Measurements from ENCODE around the gene CLEC2A.

The CLEC2A gene

DNA sequence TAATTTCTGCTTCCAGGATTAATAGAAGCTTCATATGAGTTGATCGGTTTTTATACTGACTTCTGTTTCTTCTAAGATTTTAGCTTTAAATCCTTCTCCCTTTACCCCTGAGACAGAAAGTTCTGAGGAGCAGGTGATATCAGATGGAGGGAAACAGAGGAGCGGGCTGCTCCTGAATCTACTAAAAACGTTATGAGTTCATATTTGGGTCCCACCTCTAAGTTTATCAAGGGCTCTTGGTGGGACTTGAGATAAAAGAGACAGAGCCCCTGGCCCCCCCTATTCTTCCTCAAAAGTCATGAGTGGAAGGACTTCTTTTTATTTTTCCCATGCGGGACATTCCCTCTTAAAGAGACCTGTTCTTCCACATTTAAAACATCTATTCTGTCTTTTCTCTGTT is 23.8 kb downstream of the CLEC2A start:
- Histone ChIP-seq H3K9ac (ENCODE audit: low read length) (no peak overlapping the region), H3K9me3 (ENCODE audit: control insufficient read depth, insufficient read depth, low read depth, low read length) (peaks cover 78% of the 10 kb centered on the region), H3K4me1 (ENCODE audit: control insufficient read depth, insufficient read depth, low read length) (no peaks in the 10 kb centered on the region), H3K27me3 (ENCODE audit: control insufficient read depth, insufficient read depth, low read length) (no peaks in the 10 kb centered on the region), H3K36me3 (ENCODE audit: control insufficient read depth, insufficient read depth, low read length) (no peaks in the 10 kb centered on the region), H3K4me3 (ENCODE audit: low read depth, low read length) (no peak overlapping the region), H3K27ac (ENCODE audit: low read depth, low read length) (no peak overlapping the region)

- Histone ChIP-seq H3K4me3 (ENCODE audit: low read depth, low read length) (no peak overlapping the region), H3K9ac (ENCODE audit: low read length) (no peak overlapping the region), H3K27ac (ENCODE audit: low read depth, low read length) (no peak overlapping the region), H3K36me3 (ENCODE audit: control insufficient read depth, insufficient read depth, low read length) (no peaks in the 10 kb centered on the region), H3K27me3 (ENCODE audit: control insufficient read depth, insufficient read depth, low read length) (no peaks in the 10 kb centered on the region), H3K9me3 (ENCODE audit: control insufficient read depth, insufficient read depth, low read depth, low read length) (peaks cover 74% of the 10 kb centered on the region), H3K4me1 (ENCODE audit: control insufficient read depth, insufficient read depth, low read length) (no peaks in the 10 kb centered on the region)
Observed at GRCh38 chr12:9907769-9908168, 24.4 kb downstream of the CLEC2A start.

- H3K27me3 ChIP-seq (ENCODE audit: control insufficient read depth, insufficient read depth, low read length), result no peaks in the 10 kb centered on the region
- H3K4me3 ChIP-seq (ENCODE audit: low read depth, low read length), result no peak overlapping the region
- no peak overlapping the region for H3K9ac ChIP-seq (ENCODE audit: low read length)
- peaks cover 72% of the 10 kb centered on the region for H3K9me3 ChIP-seq (ENCODE audit: control insufficient read depth, insufficient read depth, low read depth, low read length)
- no peak overlapping the region for H3K27ac ChIP-seq (ENCODE audit: low read depth, low read length)
- H3K4me1 ChIP-seq (ENCODE audit: control insufficient read depth, insufficient read depth, low read length), result no peaks in the 10 kb centered on the region
- H3K36me3 ChIP-seq (ENCODE audit: control insufficient read depth, insufficient read depth, low read length), result no peaks in the 10 kb centered on the region
Observed at GRCh38 chr12:9906873-9907272, 25.3 kb downstream of the CLEC2A start.

GRCh38 chr12:9902539-9903228 is 29.5 kb downstream of the CLEC2A start:
- no peaks in the 10 kb centered on the region for H3K36me3 ChIP-seq (ENCODE audit: control insufficient read depth, insufficient read depth, low read length)
- peaks cover 36% of the 10 kb centered on the region for H3K9me3 ChIP-seq (ENCODE audit: control insufficient read depth, insufficient read depth, low read depth, low read length)
- H3K4me3 ChIP-seq (ENCODE audit: low read depth, low read length), result no peak overlapping the region
- H3K27me3 ChIP-seq (ENCODE audit: control insufficient read depth, insufficient read depth, low read length), result no peaks in the 10 kb centered on the region
- no peaks in the 10 kb centered on the region for H3K4me1 ChIP-seq (ENCODE audit: control insufficient read depth, insufficient read depth, low read length)
- no peak overlapping the region for H3K9ac ChIP-seq (ENCODE audit: low read length)
- H3K27ac ChIP-seq (ENCODE audit: low read depth, low read length), result no peak overlapping the region

- peaks cover 27% of the 10 kb centered on the region for H3K9me3 ChIP-seq (ENCODE audit: control insufficient read depth, insufficient read depth, low read depth, low read length)
- no peaks in the 10 kb centered on the region for H3K4me1 ChIP-seq (ENCODE audit: control insufficient read depth, insufficient read depth, low read length)
- no peaks in the 10 kb centered on the region for H3K27me3 ChIP-seq (ENCODE audit: control insufficient read depth, insufficient read depth, low read length)
Observed at GRCh38 chr12:9900930-9901329, 31.2 kb downstream of the CLEC2A start.

DNA sequence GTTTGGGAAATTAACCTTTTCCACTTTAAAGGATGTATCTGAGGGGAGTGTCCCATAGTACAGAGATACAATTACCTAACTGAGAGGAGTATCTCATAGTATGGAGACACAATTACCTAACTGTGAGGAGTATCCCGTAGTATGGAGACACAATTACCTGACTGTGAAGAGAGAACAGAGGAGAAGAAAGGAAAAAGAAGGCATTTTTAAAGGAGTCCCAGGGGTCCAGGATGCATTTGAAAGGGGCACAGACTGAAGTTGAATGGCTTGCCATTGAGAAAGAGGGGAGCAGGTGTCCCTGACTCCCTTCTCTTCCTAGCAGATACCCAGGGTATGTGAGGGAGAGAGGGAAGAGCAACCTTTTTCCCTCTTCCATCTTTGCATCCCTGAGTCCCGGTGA is 33.0 kb downstream of the CLEC2A start:
- Histone ChIP-seq H3K27me3 (ENCODE audit: control insufficient read depth, insufficient read depth, low read length) (no peaks in the 10 kb centered on the region), H3K4me1 (ENCODE audit: control insufficient read depth, insufficient read depth, low read length) (no peaks in the 10 kb centered on the region), H3K27ac (ENCODE audit: low read depth, low read length) (no peak overlapping the region), H3K9me3 (ENCODE audit: control insufficient read depth, insufficient read depth, low read depth, low read length) (peaks cover 17% of the 10 kb centered on the region), H3K4me3 (ENCODE audit: low read depth, low read length) (no peak overlapping the region), H3K9ac (ENCODE audit: low read length) (no peak overlapping the region), H3K36me3 (ENCODE audit: control insufficient read depth, insufficient read depth, low read length) (no peaks in the 10 kb centered on the region)

More at GRCh38 chr12:9900930-9901329, 31.2 kb downstream of the CLEC2A start:
- no peak overlapping the region for H3K9ac ChIP-seq (ENCODE audit: low read length)
- H3K27ac ChIP-seq (ENCODE audit: low read depth, low read length), result no peak overlapping the region
- no peak overlapping the region for H3K4me3 ChIP-seq (ENCODE audit: low read depth, low read length)
- H3K36me3 ChIP-seq (ENCODE audit: control insufficient read depth, insufficient read depth, low read length), result no peaks in the 10 kb centered on the region

GRCh38 chr12:9897535-9897934 is 34.6 kb downstream of the CLEC2A start:
- Histone ChIP-seq H3K27me3 (ENCODE audit: control insufficient read depth, insufficient read depth, low read length) (no peaks in the 10 kb centered on the region), H3K4me3 (ENCODE audit: low read depth, low read length) (no peak overlapping the region), H3K36me3 (ENCODE audit: control insufficient read depth, insufficient read depth, low read length) (no peaks in the 10 kb centered on the region), H3K9me3 (ENCODE audit: control insufficient read depth, insufficient read depth, low read depth, low read length) (peaks cover 5% of the 10 kb centered on the region), H3K27ac (ENCODE audit: low read depth, low read length) (no peak overlapping the region), H3K4me1 (ENCODE audit: control insufficient read depth, insufficient read depth, low read length) (no peaks in the 10 kb centered on the region), H3K9ac (ENCODE audit: low read length) (no peak overlapping the region)

GRCh38 chr12:9895215-9895971 is 36.8 kb downstream of the CLEC2A start:
- Histone ChIP-seq H3K9ac (ENCODE audit: low read length) (no peak overlapping the region), H3K27ac (ENCODE audit: low read depth, low read length) (no peak overlapping the region), H3K4me1 (ENCODE audit: control insufficient read depth, insufficient read depth, low read length) (no peaks in the 10 kb centered on the region), H3K4me3 (ENCODE audit: low read depth, low read length) (no peak overlapping the region), H3K9me3 (ENCODE audit: control insufficient read depth, insufficient read depth, low read depth, low read length) (no peaks in the 10 kb centered on the region), H3K27me3 (ENCODE audit: control insufficient read depth, insufficient read depth, low read length) (no peaks in the 10 kb centered on the region), H3K36me3 (ENCODE audit: control insufficient read depth, insufficient read depth, low read length) (no peaks in the 10 kb centered on the region)

DNA sequence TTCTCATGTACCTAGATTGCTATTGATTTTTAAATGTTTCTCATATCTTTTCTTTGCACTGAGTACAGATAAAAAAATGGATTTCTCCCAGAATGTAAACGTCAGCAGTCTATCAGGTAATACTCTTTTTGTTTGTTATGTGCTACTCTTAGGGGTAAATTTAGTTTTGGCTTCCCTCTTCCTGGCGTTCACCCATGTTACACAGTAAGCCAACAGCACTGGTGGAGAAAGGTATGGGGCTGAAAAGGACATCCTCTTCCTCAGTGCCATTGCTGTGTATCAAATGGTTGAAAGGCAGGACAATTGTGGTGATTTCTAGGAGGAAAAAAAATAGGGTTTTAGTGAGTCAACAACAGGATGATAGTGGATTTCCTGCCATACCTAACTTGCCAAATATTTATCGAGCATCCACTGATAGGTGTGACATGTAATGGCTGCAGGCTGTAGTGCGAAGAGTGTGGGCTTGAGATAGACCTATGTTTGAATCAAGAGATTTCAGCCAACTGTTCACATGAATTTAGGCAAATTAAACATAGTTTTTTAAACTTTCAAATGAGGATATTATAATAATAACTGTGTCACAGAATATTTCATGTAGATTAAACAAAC is 43.4 kb downstream of the CLEC2A start:
- no peak overlapping the region for H3K4me3 ChIP-seq (ENCODE audit: low read depth, low read length)
- H3K27me3 ChIP-seq (ENCODE audit: control insufficient read depth, insufficient read depth, low read length), result no peaks in the 10 kb centered on the region
- H3K27ac ChIP-seq (ENCODE audit: low read depth, low read length), result no peak overlapping the region
- H3K36me3 ChIP-seq (ENCODE audit: control insufficient read depth, insufficient read depth, low read length), result no peaks in the 10 kb centered on the region
- H3K9me3 ChIP-seq (ENCODE audit: control insufficient read depth, insufficient read depth, low read depth, low read length), result no peaks in the 10 kb centered on the region
- no peak overlapping the region for H3K9ac ChIP-seq (ENCODE audit: low read length)
- H3K4me1 ChIP-seq (ENCODE audit: control insufficient read depth, insufficient read depth, low read length), result no peaks in the 10 kb centered on the region

GRCh38 chr12:9883175-9883574 is 49.0 kb downstream of the CLEC2A start:
- Histone ChIP-seq H3K27me3 (ENCODE audit: control insufficient read depth, insufficient read depth, low read length) (no peaks in the 10 kb centered on the region), H3K36me3 (ENCODE audit: control insufficient read depth, insufficient read depth, low read length) (no peaks in the 10 kb centered on the region), H3K27ac (ENCODE audit: low read depth, low read length) (no peak overlapping the region), H3K4me3 (ENCODE audit: low read depth, low read length) (no peak overlapping the region), H3K9me3 (ENCODE audit: control insufficient read depth, insufficient read depth, low read depth, low read length) (no peaks in the 10 kb centered on the region), H3K4me1 (ENCODE audit: control insufficient read depth, insufficient read depth, low read length) (no peaks in the 10 kb centered on the region), H3K9ac (ENCODE audit: low read length) (no peak overlapping the region)

DNA sequence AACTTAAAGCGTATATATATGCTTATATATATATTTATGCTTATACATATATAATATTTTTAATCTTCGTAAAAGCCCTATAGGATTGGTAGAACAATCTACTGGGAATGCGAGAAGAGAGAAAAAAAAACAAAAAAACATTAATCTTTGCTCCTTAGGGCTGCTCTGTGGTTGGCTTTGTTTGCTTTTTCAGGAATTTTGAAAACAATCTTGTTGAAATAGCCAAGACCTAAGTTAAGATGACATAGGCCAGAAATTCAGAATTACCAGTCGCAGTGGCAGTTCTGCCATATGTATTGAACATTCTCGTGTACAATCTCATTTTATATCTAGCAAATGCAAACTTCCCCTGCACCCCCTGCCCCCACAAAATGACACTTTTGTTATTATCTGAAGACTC is 50.2 kb downstream of the CLEC2A start:
- Histone ChIP-seq H3K4me1 (ENCODE audit: control insufficient read depth, insufficient read depth, low read length) (no peaks in the 10 kb centered on the region), H3K4me3 (ENCODE audit: low read depth, low read length) (no peak overlapping the region), H3K27me3 (ENCODE audit: control insufficient read depth, insufficient read depth, low read length) (no peaks in the 10 kb centered on the region)

More for the DNA sequence above, 50.2 kb downstream of the CLEC2A start:
- Histone ChIP-seq H3K9me3 (ENCODE audit: control insufficient read depth, insufficient read depth, low read depth, low read length) (no peaks in the 10 kb centered on the region), H3K9ac (ENCODE audit: low read length) (no peak overlapping the region), H3K27ac (ENCODE audit: low read depth, low read length) (no peak overlapping the region), H3K36me3 (ENCODE audit: control insufficient read depth, insufficient read depth, low read length) (no peaks in the 10 kb centered on the region)
